ENCODE results near the gene HTRA1.

Gene HTRA1

GRCh38 chr10:122475100-122475499, 13.7 kb downstream of the HTRA1 start:
- no peak for DNase-seq

DNA sequence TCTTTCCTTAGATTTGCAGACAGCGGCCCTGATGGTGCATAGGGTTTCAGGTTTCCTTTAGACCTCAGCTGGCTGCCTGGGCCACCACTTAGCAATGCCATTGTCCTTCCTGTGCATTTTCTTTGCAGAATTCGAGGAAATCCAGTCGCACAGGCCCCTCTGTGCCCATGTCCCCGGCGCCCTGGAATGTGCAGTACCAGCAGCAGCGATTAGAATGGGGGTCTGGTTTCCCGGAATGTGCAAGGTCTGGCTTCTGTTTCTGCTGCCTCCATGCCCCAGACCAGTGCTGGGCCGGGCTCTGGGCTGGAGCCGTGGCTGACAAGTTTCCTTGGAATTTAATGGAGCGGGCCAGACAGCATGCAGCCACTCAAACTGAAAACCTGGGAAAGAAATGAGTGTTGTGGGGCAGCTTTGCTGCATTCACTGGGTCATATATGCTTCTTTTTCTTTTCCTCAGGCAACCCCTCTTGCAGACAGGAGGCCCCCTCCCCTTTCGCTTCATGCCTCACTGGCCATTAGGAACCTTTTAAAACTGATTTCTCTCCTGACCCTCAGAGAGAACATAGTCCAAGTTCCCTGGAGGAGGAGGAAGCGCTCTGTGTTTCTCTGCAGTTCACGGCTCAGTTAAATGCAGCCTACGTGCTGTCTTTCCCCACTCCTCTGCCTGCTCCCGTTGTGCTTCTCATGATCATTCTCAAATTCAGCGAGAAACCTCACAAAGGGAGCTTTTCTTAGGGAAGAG, 14.4 kb downstream of the HTRA1 start:
- DNase-seq: peak; percentile 44

GRCh38 chr10:122476333-122476695, 15.0 kb downstream of the HTRA1 start:
- DNase-seq: no peak

DNA sequence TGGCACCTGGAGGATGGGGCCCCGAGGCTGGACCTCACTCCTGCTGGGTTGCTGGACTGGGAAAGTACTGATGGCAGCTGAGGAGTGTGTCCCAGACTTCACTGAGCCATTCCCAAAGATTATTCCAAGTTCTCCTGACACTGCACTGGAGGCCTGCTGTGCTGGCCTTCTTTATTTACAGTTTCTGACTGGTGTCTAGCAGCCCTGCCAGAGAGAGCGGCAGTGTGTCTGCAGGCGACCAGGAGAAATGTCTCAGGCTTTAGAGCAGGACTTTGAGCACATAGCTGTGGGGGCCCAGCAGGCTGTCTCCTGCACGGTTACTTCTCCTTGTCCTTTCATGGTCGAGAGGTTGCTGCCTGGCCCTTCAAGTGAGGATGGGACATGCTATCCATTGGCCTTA, 16.1 kb downstream of the HTRA1 start:
- DNase-seq: no peak

- no peak for DNase-seq
Observed at GRCh38 chr10:122478971-122479370, 17.6 kb downstream of the HTRA1 start.

DNA sequence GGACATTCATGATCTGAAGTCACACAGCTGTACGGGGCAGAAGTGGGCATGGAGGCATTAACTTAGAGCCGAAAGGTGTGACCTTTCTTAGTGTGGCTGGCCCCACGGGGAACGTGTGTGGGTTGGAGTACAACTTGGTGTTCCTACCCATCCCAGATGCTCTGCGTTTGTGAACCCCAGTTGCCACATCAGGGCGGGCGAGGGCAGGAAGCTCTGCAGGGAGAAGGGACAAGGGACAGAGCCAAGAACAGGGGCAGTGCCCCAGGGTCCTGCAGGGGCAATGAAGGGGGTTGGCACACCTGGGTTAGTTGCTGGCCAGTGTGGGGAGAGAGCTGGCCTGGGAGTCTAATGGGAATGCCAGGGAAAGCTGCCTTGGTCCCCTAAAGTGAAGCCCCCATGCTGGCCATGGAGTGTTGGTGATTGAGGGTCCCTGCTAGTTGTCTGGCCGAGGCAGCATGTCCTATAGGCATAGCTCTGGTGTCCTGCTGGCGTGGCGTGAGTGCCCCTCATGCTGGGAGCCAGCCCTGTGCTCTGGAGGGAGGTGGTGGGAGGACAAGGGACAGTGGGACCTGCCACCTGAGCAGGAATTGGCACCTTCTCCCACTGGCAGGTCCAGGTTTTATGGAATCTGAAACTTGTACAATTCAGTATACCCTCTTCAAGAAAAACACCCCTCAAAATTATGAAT, 18.9 kb downstream of the HTRA1 start:
- DNase-seq: no peak

DNA sequence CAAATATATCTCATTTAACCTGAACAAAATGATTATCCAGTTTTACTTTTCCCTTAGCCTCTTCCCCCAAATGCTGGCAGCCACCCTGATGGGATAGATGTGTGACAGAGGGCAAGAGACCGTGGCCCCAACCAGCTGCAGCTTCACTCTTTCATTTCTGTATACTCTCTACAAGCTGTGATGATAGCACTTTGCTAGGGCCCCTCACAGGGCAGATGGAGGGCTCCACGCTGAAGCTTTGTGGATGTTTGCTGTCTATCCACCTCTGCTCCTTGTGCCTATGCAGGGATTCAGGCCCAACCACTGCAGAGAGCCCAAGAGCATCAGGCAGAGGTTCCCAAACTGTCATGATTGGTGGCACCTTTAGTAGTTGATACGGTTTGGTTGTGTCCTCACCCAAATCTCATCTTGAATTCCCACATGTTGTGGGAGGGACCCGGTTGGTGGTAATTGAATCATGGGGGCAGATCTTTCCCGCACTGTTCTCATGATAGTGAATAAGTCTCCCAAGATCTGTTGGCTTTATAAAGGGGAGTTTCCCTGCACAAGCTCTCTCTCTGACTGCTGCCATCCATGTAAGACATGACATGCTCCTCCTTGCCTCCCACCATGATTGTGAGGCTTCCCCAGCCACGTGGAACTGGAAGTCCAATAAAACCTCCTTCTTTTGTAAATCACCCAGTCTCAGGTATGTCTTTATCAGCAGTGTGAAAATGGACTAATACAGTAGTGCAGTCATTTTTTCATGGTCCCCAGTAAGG, 20.1 kb downstream of the HTRA1 start:
- no peak for DNase-seq

GRCh38 chr10:122484276-122485060, 23.1 kb downstream of the HTRA1 start:
- DNase-seq: no peak

DNA sequence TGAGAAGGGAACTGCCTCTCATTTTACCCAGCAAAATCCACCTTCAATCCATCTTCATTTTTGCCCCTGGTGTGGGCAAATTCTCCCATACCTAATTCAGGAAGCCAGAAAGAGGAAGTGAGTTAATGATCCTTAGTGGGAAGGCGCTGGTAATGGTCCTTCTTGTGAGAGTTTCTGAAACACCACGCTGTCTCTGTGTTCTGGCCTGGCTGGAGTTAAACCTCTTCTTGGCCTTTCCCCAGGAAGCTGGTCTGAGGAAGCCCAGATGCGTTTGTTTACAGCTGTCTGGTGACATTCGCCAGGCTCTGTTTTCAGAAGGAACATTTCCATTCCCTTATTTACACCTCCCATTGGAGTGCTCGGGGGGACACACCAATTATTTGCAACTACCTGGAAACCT, 24.3 kb downstream of the HTRA1 start:
- DNase-seq: no peak

- no peak for DNase-seq
Observed at GRCh38 chr10:122486406-122487080, 25.2 kb downstream of the HTRA1 start.

DNA sequence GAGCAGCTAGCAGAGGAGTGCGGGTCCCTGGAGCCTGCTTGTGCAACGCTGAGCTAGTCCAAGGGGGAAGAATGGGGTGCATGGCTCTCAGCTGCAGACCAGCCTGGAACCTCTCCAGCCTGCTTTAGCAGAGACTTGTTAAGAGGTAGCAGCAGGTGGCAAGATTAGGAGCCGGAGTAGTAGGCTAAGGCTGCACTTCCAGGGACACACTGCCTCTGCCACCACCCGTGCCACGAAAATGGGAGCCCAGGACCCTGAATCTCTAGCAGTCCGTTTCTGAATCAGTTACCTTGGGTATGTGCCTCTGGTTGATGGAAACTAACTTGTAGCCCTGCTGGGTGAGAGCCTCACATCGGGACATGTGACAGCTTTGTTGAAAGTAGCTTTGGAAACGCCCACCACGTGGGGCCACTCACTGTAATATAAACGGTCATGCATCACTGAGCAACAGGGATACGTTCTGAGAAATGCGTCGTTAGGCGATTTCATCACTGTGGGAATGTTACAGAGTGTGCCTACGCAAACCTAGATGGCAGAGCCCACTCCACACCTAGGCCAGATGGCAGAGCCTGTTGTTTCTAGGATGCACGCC, 25.9 kb downstream of the HTRA1 start:
- DNase-seq: no peak

DNA sequence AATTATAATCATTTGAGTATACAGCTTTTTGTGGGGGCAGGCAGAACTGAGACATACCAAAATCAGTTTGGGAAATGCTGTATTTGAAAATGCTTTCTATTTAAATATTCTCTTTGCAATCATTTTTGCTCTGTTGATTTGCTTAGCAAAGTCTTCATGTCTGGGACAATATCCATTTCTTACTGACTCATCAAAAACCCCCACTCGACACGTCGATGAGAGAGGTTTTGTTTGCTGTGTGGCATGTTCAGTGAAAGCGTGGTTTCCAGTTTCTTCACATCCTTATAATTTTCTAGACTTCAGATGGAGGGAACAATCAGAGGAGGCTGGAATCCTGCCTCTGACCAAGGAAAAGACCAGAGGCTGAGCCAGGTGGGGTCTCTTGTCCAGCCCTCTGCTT, 28.9 kb downstream of the HTRA1 start:
- DNase-seq: peak; percentile 73

DNA sequence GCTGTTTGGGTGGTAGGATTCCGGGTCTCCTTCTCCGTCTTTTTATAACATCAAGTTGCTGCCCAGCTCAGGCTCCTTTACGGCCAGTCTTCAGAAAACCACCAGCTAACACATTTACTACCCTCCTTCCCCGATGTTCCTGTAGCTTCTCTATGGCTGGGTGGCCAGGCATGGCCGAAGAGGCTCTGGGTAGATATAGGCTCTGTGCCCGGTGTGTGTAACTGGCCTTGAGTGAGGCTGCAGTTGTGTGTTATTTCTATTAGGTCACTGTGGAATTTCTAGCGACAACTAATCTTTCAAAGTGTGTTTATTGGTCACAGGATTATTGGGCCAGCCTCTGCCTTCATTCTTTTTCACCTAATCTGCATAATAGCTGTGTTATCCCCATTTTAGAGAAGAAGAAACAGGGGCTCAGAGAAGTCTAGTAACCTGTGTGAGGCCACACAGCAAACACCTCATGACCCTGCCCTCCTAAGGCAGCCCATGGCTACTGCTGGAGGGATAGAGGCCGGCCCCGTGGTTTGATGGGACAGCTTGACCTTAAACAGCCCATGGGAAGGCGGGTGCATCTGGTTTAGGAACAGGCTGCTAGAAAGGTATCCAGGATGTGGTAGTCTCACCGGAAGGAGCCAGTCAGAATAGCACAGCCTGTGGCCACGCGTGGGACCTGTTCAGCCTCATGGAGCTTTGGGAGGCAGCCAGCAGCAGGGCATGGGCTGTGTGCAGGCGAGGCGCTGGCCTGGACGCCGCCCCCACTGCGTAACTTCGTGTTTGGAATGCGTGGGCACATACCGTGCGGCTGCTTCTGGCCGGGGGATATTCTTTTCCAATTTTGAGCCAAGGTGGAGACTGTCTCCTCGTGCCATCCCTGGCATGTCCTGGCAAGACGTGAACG, 29.7 kb downstream of the HTRA1 start:
- DNase-seq: peak; percentile 42

- DNase-seq: no peak
Observed at GRCh38 chr10:122492006-122492405, 30.7 kb downstream of the HTRA1 start.

GRCh38 chr10:122492999-122493481, 31.7 kb downstream of the HTRA1 start:
- DNase-seq: peak; percentile 67

DNA sequence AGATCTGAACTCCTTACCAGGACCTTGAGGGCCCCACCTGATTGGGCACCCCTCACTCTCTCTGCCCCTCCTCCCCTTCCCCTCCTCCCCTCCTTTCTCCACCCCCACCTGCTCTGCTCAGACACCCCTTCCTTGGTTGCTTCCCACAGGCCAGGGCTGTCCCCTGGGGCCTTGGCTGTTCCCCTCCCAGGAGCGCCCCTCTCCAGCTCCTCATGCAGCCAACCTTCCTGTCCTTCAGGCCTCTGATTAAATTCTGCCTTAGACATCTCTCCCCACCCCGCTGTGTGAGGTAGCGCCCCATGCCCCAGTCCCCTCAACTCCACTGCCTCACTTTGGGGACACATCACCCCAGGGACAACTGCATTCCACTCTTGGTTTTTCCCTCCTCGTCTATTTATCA, 32.4 kb downstream of the HTRA1 start:
- DNase-seq: no peak

GRCh38 chr10:122494173-122494820, 32.9 kb downstream of the HTRA1 start:
- no peak for DNase-seq

- peak; percentile 90 for DNase-seq
Observed at GRCh38 chr10:122494833-122495232, 33.5 kb downstream of the HTRA1 start.

- DNase-seq: peak; percentile 96
Observed at GRCh38 chr10:122495406-122496340, 34.3 kb downstream of the HTRA1 start.
